GM19035 (cell line): ENCODE results near the gene PJVK.

Experiments used
- ATAC-seq: cut with Tn5 transposase; IDR thresholded peaks from one replicate; pipeline ENCODE4 v1.9.1; 2021; ENCODE audit not compliant: unreplicated experiment

Gene PJVK

GRCh38 chr2:178480227-178481181 is 29.3 kb downstream of the PJVK start, which contains the start of gene PLEKHA3:
Gene PLEKHA3 (plus strand): TSS chr2:178480457. CDS start chr2:178480870, 413 bp downstream.
- peak; percentile 71 for ATAC-seq

GRCh38 chr2:178482437-178482836 is 31.3 kb downstream of the PJVK start:
- ATAC-seq: peak; percentile 21

- no peak for ATAC-seq
These were observed 33.3 kb downstream of the PJVK start for GRCh38 chr2:178484245-178485041.

- no peak for ATAC-seq
These were observed 34.2 kb downstream of the PJVK start for GRCh38 chr2:178485356-178485755.

- ATAC-seq: no peak
These were observed 40.4 kb downstream of the PJVK start for GRCh38 chr2:178491612-178492011.

GRCh38 chr2:178496049-178496448 is 44.9 kb downstream of the PJVK start:
- no peak for ATAC-seq

- peak; percentile 58 for ATAC-seq
These were observed 47.0 kb downstream of the PJVK start for GRCh38 chr2:178498137-178498536.

- no peak for ATAC-seq
These were observed 48.5 kb downstream of the PJVK start for GRCh38 chr2:178499640-178500039.

GRCh38 chr2:178502751-178503150 is 51.6 kb downstream of the PJVK start:
- ATAC-seq: no peak

GRCh38 chr2:178506101-178506500 is 54.9 kb downstream of the PJVK start:
- no peak for ATAC-seq

- ATAC-seq: no peak
These were observed 55.3 kb downstream of the PJVK start for GRCh38 chr2:178506524-178506923.

GRCh38 chr2:178506949-178507348 is 55.8 kb downstream of the PJVK start:
- no peak for ATAC-seq

GRCh38 chr2:178508646-178509045 is 57.5 kb downstream of the PJVK start:
- ATAC-seq: no peak

GRCh38 chr2:178510384-178510783 is 59.2 kb downstream of the PJVK start:
- no peak for ATAC-seq
